DMS79 (cell line): Measurements from ENCODE around the gene MRPL11.
A peak's percentile ranks its signal among the peaks of the same experiment; 100 is the strongest.
"Not testable (repeated sequence)": the region's sequence is repeated elsewhere in the genome, so short reads cannot be mapped to it uniquely, and the experiment has no call there.

ENCODE experiments used
- DNase-seq: peaks from one replicate; lab custom pipeline; 2025; lab: John Stamatoyannopoulos, UW

The MRPL11 gene

DNA sequence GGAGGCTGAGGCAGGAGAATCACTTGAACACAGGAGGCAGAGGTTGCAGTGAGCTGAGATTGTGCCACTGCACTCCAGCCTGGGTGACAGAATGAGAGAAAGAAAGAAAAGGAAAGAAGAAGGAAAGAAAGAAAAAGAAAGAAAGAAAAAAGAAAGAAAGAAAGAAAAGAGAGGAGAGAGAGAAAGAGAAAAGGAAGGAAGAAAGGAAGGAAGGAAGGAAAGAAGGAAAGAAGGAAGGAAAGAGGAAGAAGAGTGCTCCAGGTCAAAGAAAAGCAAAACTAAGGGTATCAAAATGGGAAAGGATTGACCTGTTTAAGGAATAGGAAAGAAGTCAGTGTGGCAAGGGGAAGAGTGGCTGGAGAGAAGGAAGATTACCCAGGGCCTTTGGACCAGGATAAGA is 7.4 kb downstream of the MRPL11 start:
- DNase-seq, result not testable (repeated sequence)

DNA sequence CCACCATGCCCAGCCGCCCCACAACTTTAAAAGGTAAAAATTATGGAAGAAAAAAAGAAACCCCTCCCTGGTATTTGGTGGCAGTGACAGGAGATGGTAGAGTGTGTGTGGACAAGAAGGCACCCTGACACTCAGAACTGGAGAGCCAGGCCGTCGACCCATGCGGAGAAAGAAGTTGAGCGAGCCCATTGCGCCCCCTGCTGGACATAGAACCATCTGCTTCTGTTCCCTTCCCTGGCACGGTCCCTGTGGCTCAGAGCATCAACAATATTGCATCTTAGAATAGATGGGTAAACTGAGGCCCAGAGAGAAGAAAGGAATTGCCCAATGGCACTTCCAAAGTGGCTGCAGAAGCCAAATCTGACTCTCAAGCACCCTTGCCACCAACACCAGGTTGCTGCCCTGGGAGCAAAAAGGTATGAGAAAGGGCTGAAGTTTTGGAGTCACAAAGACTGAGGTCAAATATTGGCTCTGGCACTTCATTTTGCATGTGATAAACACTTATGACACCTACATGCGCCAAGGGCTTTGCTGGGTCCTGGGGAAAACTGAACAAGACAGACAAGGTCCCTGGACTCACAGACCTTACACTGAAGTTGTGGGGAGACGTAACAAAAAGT is 8.6 kb downstream of the MRPL11 start:
- DNase-seq, result peak; percentile 27

DNA sequence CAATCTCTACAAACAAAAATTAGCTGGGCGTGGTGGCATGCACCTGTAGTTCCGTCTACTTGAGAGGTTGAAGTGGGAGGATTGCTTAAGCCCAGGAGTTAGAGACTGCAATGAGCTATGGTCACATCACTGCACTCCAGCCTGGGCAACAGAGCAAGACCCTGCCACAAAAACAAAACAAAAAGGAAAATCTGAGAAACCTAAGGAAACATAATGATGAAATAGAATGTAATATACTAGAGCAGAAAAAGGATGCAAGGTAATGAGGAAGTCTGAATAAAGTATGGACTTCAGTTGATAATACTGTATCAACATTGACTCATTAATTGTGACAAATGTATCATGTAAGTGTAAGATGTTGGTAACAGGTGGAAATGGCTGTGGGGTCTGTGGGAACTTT is 9.7 kb downstream of the MRPL11 start:
- no peak for DNase-seq

DNA sequence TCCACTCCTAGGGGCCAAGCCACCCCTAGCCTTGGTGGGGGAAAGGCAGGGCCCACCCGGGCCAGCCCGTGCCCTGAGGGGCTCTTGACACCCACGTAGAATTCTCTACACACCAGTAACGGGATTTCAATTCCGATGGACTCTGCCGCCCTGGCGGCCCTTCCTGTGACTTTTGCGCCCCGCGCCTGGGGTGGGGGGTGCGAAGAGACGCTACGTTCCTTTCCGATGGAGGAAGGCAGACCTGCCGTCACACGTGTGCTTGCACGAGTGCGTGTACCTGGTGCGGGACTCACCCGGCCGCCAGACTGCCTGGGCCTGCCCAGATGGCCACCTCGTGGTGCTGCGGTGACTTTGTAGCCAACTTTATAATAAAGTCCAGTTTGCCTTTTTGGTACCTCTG is 12.3 kb downstream of the MRPL11 start:
- no peak for DNase-seq

DNA sequence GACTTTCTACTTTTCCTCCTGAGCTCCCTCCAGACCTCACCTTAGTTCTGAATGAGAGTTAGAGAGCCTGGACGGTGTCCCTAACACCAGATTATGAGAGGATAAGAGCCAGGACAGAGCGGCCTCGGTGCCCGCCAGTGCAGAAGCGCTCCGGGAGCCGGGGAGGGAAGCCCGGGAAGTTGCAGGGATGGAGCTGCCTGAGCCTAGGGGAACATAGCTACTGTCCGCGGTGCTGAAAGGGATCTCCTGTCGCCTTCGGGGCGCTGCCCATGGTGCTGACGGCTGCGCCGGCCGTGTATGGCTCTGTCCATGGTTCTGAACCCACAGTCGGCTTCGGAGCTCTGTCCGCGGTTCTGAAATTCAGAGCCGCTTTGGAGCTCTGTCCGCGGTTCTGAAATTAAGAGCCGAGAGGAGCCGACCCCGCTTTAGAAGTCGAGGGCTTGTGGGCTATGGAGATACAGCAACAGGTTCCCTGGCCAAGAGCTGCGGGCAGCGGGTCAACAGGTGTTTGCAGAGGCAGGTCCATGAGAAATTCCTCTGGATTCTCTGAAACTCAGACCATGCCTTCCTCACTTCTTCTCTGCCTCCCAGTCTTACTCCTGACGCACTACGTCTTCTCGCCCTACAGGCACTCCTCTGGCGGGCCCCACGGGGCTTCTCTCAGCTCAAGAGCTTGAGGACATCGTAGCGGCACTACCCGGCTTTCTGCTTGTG is 17.0 kb downstream of the MRPL11 start:
- DNase-seq, result no peak

DNA sequence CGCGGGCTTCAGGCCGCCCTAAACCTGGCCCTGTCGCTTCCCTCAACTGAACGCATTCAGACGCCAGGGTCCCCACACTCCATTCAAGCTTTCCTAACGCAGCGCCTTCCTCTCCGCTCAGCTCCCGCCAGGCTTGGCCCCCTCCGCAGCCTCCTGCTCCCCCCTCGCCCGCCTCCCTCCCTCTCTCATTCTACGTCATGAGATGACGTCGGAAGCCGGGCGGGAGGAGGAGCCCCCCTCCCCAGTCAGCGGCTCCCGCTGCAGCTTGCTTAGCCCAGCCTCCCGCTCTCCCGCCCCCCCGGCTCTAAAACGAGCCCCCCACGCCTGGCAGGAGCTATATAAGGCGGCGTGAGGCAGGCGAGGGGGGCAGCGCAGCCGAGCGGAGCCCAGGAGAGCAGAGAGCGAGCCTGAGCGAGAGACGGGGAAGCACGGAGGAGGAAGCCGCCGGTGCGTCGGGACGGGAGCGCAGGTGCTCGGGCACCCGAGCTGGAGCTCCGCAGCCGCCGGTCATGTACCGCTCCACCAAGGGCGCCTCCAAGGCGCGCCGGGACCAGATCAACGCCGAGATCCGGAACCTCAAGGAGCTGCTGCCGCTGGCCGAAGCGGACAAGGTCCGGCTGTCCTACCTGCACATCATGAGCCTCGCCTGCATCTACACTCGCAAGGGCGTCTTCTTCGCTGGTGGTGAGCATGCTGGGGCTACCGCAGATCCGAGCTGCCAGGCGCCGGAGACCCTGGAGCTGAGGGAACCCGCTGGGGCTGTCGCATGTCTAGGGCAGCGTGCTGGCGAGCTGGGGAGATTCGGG is 17.8 kb downstream of the MRPL11 start, which contains the start of gene NPAS4:
NPAS4 (plus strand) TSS at position 365 of the 806 bp plus-strand sequence; CDS start at position 510, 145 bp downstream.
- peak; percentile 49 for DNase-seq

DNA sequence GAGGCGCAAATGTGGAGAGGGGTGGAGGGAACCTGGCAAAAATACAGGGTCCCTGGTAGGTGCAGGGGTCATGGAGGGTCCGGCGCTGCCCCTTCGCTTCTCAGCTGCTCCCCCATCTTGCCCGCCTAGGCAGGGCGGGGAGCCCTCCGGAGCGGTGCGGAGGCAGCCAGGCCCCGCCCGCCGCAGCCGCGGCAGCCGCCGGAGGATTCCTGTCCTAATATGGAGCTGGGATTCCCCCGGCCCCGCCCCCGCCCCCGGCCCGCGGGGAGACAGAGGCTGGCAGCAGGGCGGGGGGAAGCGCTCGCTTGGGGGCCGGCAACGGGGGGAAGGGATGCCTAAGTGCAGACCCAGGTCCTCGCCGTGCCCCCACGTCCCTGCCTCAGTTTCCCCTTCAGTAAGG is 18.8 kb downstream of the MRPL11 start:
- no peak for DNase-seq

DNA sequence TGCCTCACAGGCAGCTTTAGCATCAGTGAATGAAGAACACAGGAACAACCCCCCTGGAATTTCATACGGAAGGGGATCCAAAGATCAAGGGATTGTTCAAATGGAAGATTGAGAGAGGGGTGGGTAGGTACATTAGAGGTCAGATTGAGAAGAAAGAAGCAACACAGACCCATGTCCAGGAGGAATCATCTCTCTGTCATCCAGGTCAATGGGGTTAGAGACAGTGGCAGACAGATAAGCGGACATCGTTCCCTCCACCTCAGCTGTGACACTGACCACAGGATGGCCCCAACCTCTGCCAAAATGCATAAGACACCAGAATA is 19.7 kb downstream of the MRPL11 start:
- DNase-seq, result no peak

DNA sequence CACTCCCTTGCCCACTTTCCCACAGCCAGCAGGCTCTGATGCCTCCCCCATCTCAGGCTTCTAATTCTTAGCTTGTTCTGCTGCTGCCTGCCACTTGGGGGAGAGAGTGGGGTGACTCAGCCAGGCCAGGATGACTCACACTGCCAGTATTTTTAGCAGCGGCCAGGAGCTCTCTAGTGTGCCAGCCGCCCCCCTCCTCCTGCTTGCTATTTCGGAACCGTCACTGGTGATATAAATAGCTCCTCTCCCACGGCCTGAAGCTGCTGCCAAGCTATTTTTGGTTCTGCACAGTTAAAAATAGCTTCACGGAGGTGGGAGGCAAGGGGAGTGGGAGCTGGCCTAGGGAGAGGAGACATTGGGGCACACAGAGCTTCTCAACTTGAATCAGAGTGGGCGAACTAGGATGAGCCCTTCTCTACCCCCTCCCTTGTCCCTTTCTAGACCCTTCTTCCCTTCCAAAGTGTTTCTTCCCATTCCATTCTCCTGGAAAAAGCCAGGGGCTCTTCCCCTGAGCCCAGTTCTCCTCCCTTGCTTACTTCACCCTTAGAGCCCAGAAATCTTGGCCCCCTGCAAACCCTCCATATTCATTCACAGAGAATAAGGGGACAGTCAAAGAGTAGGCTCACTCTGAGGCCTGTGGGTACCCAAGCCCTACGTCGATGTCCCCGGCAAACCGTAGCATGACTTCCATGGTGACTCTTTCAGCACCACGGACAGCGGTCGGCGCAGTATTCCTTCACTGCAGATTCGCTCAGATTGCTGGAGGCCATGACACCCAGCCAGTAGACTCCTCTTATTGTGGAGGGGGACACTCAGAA is 20.3 kb downstream of the MRPL11 start:
- peak; percentile 70 for DNase-seq

DNA sequence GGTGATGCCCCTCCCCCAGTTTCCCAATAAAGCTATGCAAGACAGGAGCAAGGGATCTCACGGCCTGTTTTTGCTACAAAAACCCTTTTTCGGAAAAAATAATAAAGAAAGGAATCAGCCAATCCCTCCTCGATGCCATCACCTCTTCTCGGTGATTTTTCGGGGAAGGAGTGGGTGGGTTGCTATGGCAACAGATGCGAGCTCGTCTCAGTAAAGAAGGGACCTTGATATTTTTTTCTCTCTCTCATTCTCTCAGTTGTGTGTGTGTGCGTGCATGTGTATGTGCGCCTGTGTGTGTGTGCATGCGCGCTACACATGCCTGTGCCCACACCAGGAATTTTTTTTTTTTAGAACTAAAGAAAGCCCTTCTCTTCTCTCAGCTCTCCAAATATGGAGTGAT is 21.6 kb downstream of the MRPL11 start:
- DNase-seq, result no peak

DNA sequence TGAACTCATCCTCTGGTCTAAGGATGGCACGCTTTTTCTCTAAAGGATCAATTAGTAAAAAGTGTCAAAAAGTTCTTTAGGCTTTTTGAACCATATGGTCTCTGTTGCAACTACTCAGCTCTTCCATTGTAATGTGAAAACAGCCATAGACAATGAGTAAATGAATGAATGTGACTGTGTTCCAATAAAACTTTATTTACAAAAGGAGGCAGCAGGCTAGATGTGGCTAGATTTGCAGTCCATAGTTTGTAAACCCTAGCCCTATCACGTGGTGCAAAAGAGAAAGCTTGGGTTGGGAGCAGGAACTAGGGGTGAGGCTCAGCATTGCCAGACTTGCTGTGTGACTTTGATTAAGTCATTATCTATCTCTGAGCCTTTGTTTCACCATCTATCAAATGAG is 23.2 kb downstream of the MRPL11 start:
- no peak for DNase-seq

DNA sequence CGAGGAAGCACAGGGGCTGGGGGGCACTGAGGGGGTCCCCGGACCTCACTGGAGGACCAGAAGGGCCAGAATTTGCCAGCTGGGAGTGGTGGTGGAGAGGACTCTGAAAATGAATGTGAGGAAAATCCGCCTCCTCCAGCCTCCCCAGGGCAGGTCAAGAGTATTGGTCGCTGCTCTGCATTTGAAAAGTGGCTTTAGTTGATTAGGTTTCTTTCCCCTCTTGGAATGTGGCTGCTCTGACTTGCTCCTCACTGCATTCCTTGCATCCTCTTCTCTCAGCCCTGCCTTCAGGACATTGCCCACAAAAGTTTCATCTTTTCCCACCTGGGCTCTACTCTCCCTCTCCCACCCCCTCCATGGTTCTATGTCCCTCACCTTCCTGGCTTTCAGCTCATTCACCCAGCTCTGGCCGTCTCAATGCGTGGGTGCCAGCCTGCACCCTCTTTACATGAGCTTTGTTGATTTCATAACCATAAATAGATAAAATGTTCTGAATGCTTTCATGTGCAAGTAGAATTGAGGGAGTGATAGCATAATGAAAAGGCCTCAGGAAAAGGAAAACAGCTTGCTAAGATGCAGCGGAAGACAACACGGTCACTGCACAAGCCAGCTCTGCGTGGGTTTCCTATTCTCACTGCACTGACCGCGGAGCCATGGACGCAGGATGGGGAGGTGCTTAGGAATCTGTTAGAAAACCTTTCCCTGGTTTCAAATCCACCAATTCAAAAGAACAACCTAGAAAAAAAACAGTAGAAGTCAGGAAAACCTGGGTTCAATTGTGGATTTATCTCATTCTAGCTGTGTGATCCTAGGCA is 24.3 kb downstream of the MRPL11 start:
- no peak for DNase-seq

DNA sequence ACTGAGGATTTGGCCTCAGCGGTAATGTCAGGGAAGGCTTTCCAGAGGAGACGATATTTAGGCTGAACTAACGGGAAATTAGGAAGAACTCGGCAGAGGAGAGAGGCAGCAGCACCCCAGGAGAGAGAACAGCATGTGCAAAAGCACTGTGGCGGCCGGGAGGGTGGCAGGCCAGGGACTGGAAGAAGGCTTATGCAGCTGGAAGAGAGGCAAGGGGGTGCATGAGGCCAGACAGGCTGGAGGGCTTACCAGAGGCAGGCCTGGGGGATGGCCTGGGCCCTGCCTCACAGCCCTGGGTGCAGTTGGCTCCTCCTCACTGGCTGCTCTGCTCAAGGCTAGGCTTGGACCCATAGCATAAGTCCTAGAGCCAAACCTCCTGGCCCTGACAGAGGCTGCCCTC is 25.5 kb downstream of the MRPL11 start:
- DNase-seq, result no peak

DNA sequence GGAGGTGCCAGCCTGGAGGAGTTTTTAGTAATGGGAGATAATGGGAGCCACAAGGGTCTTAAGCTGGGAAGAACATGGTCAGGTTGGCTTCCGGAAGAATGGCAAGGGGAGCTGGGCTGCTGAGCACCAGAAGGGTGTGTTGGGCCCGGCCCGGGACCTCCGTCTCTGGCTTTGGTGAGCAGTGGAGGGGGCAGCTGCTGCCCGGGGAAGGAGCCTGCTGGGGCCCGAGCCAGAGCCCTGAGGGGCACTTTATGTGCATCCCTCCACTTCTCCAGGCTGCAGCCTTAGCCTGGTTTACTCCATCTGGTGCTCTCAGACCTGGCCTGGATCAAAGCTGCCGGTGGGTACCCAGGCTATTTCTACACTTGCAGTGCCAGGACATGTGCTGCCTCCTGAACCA is 26.5 kb downstream of the MRPL11 start:
- DNase-seq, result no peak

DNA sequence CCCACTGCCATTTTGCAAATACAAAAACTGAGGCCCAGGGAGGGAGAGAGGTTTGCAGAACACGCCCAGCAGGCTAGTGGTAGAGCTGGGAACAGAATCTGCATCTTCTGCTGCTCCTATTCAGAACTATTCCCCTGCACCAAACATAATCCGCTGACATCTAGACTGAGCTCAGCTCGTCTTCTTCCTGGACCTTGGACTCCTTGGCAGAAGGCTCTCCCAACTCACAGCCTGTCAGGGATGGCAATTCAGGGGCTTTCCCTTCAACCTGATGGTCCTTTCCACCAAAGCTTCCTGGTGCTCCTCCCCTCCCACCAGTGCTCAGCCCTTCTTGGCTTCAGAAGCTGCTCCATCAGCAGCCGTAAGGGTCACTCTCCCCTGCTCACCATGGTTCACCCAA is 27.3 kb downstream of the MRPL11 start:
- DNase-seq, result no peak

DNA sequence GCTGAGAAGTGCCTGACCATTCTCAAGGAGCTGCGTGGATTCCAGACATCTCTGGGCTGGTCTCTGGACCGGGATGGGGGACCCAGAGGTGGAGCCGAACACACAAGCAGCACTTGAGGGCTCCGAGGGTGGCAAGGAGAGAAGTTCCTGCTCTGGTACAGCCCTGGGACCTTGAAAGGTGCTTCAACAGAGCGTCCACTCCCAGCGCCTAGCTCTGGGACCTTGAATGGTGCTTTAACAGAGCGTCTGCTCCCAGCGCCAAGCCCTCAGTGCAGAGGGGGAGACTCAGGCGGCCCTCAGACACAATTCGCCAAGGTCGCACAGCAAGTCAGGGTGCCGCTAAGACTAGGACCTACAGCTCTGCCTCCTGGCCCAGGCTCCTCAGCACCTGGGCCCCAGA is 28.5 kb downstream of the MRPL11 start:
- no peak for DNase-seq

DNA sequence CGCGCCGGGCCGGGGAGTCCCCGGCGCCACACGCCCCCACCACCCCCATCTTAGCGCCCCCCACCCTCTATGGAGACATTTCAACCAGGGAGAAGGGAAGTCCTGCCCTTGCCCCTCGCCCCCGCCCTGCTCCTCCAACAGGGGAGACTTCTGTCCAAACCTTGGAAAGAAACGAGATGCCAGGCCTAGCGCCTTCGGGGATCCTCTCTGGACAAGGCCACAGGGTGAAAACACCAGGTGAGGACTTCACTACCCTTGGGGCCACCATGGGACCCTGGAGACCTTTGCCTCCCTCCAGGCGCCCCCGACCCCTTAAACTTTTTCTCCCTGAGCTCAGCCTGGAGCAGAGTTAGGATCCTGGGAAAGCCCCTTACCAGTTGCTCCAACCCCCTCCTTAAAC is 29.4 kb downstream of the MRPL11 start:
- DNase-seq, result no peak

DNA sequence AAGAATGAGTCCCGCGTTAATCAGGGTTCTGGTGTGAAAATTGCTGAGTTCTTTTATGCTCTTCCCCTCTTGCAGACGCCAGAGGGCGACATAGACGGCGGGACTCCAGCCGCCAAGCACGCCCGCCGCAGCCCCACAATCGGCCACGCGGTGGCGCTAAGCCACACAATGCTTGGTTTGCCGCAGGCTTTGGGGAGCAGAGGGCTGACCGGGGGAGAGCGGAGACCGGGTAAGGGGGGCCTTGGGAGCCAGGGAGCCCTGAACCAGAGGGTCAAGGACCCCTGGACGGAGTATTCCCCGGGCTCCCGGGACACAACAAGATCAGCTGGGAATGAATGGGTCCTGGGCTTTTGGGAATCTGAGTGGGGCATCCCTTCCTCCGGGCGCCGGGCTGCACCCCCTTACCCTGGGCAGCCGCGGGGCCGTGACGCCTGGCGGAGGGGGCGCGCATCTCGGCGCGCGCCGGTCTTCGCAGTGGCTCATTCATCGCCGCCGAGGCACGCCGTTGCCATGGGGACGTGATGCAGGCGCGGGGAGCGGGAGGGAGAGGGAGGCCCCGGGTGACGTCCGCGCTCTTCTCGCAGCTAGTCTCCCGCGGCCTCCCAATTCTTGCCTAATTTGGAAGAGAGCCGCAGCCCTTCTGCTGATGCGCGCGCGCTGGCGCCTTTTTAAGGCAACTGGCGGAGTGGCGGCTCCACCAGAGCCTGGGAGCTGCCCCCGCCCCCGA is 30.0 kb downstream of the MRPL11 start:
- DNase-seq, result peak; percentile 88

DNA sequence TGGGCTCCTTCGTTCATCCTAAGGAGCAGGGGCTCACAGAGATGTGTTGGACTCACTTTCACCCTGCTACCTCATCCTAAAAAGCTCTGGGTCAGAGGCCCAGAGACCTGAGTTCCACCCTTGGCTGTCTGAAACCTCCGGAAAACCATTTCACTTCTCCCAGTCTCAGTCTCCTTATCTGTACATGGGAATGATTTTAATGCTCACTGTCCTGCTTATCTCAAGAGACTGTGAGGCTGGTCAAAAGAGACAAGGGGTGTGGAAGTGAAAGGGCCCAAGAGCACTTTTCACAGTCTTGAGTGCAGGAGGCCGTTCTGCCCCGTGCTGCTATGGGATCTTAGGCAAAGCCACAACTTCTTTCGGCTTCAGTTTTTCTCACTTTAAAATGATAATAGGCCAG is 31.0 kb downstream of the MRPL11 start:
- no peak for DNase-seq

DNA sequence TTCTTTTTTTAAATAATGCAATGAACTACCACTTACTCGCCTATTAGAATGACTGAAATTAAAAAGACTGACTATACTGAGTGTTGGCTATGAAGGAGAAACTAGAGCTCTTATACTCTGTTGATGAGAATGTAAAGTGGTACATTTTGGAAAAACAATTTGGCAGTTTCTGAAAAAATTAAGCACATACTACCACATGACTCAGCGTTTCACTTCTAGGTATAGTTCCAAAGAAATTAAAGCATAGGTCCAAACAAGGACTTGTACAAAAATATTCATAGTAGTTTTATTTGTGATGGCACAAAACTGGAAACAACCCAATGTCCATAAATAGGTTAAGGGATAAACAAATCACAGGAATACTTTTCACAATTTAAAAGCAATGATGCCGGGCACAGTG is 44.7 kb downstream of the MRPL11 start:
- no peak for DNase-seq

DNA sequence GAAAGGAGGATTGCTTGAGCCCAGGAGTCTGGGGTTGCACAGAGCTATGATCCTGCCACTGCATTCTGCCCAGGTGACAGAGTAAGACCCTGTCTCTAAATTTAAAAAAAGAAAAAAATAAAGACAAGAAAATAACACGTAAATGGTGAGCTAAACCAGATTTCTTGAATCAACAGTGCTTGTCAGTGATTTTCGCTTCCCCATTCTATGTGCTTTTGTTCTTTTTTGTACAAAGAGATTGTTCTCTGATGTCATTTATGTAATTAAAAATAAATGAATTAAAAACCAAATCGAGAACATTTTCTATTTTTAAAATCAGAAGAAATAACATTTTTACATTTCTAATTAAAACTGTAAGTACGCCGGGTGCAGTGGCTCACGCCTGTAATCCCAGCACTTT is 47.3 kb downstream of the MRPL11 start:
- no peak for DNase-seq
